CD4-positive, CD25-positive, alpha-beta regulatory T cell (primary cell): ENCODE results near the gene GPR39. TPM values are rescaled to one million over a fixed set of nuclear protein-coding genes. Genes with fewer than 3 reads are reported as not detected.

Experiments
- ATAC-seq, 2 donors: fragments of 150-1000 bp; cut with Tn5 transposase; one replicate each; pipeline ENCODE4 v1.10.0; 2021; ENCODE audit warnings: low read depth in 2 of 2, moderate number of reproducible peaks in 2 of 2, moderate library complexity in 1 of 2
- DNase-seq, 3 donors: peaks; one replicate each; pipeline versions ENCODE4 v3.0.0 to v3.0.0-alpha.2; 2012 to 2022; ENCODE audit warnings: mixed read lengths in 1 of 3
- H3K27ac ChIP-seq: one replicate; pipeline ENCODE4 v1.7.0; 2013; ENCODE audit warnings: mild to moderate bottlenecking, low read length; ENCODE audit not compliant: insufficient read depth, poor library complexity, severe bottlenecking
- H3K27me3 ChIP-seq: one replicate; pipeline ENCODE4 v1.7.0; 2013; ENCODE audit warnings: low read length; ENCODE audit not compliant: control insufficient read depth, insufficient read depth
- H3K36me3 ChIP-seq: one replicate; pipeline ENCODE4 v1.7.0; 2013; ENCODE audit warnings: mild to moderate bottlenecking, low read length, moderate library complexity; ENCODE audit not compliant: control insufficient read depth, insufficient read depth
- H3K4me1 ChIP-seq: 2 replicates; pipeline ENCODE4 v1.7.0; 2013; ENCODE audit warnings: mild to moderate bottlenecking, low read length; ENCODE audit not compliant: insufficient read depth, control insufficient read depth, poor library complexity, severe bottlenecking
- H3K4me3 ChIP-seq: one replicate; pipeline ENCODE4 v1.7.0; 2013; ENCODE audit warnings: low read depth, mild to moderate bottlenecking, low read length, moderate library complexity
- H3K9me3 ChIP-seq, 2 experiments: 1 replicate in 1 of 2; 2 replicates in 1 of 2; pipeline ENCODE4 v1.7.0; 2013; ENCODE audit warnings: low read length in 2 of 2, mild to moderate bottlenecking in 1 of 2, moderate library complexity in 1 of 2; ENCODE audit not compliant: control insufficient read depth in 2 of 2
- H3K27ac Mint-ChIP-seq, 3 donors: one replicate each; pipeline ENCODE4 v1.8.0; 2020 to 2022; ENCODE audit warnings: mild to moderate bottlenecking in 3 of 3, mixed read lengths in 3 of 3, moderate library complexity in 2 of 3
- H3K27me3 Mint-ChIP-seq: one replicate; pipeline ENCODE4 v1.8.0; 2022; ENCODE audit warnings: mild to moderate bottlenecking, mixed read lengths
- H3K36me3 Mint-ChIP-seq: one replicate; pipeline ENCODE4 v1.8.0; 2020; ENCODE audit warnings: mixed read lengths
- H3K4me1 Mint-ChIP-seq, 4 donors: one replicate each; pipeline ENCODE4 v1.8.0; 2020 to 2022; ENCODE audit warnings: mixed read lengths in 4 of 4, mild to moderate bottlenecking in 1 of 4
- H3K4me3 Mint-ChIP-seq, 4 donors: one replicate each; pipeline ENCODE4 v1.8.0; 2020 to 2022; ENCODE audit warnings: mild to moderate bottlenecking in 4 of 4, mixed read lengths in 4 of 4, moderate library complexity in 3 of 4
- H3K9me3 Mint-ChIP-seq, 7 donors: one replicate each; pipeline ENCODE4 v1.8.0; 2020 to 2022; ENCODE audit warnings: mixed read lengths in 7 of 7, mild to moderate bottlenecking in 3 of 7, moderate library complexity in 2 of 7
- polyA plus RNA-seq, 4 donors: library from polyadenylated mRNA; unstranded; fragments of 300-500 nt; fragmentation: Illumina TruSeq; gene quantifications; one replicate each; pipeline ENCODE4 v1.2.3, GENCODE V29; 2021
- total RNA-seq: library from RNA; stranded (reverse); gene quantifications from one replicate; pipeline ENCODE4 v1.2.3, GENCODE V29; 2022

Gene GPR39
- total and polyA plus RNA-seq, 5 donors from 2014 or later: not detected

DNA sequence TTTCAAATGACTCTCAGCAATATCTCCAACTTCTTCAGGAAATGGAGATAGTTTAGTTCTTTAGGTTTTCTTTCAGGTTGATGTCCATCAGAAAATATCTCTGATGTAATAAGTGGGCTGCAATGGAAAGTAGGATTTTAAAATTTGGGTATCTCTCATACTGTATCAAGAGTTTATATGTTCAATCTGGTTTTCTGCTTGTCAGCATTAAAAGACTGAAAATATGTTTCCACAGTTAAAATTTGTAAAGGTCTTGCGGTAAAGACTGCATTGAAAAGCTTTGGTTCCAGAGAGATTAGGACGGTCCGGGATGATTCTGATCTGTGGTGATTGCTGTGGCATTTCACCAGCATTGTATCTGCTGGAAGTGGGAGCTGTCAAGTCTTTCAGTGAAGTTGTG lies 170.2 kb downstream of the GPR39 start:
- Mint-ChIP-seq H3K27ac (no peak overlapping the region), H3K4me3 (no peak overlapping the region), H3K36me3 (no peaks in the 10 kb centered on the region)

DNA sequence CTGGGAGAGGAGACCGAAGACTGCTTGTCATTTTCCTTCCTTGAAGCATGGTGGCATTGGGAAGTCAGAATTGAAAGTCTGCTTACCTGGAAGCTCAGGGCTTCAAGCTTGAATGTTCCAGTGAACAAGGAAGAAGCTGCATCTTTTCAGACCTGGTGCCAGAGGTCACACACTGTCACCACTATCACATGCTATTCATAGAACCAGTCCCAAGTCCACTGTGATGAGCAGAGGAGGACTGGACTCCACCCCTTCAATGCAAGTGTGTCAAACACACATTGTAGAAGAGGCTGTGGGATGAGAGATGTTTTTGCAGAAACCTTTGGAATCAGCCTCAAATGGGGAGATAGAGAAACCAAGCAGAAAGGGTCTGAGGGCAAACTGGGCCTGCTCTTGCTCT lies 172.0 kb downstream of the GPR39 start:
- peaks cover 0 to 8% (median 3%) of the 10 kb centered on the region in 7 donors for H3K9me3 Mint-ChIP-seq

More for the DNA sequence above, 170.2 kb downstream of the GPR39 start:
- Mint-ChIP-seq H3K9me3 (peaks cover 0 to 4% (median 1%) of the 10 kb centered on the region in 7 donors), H3K27me3 (no peaks in the 10 kb centered on the region), H3K4me1 (no peaks in the 10 kb centered on the region)
- Histone ChIP-seq H3K27me3 (no peaks in the 10 kb centered on the region), H3K4me1 (no peaks in the 10 kb centered on the region), H3K9me3 (no peaks in the 10 kb centered on the region), H3K27ac (no peak overlapping the region), H3K4me3 (no peak overlapping the region), H3K36me3 (no peaks in the 10 kb centered on the region)
- DNase-seq (no peak), ATAC-seq (no peak)

DNA sequence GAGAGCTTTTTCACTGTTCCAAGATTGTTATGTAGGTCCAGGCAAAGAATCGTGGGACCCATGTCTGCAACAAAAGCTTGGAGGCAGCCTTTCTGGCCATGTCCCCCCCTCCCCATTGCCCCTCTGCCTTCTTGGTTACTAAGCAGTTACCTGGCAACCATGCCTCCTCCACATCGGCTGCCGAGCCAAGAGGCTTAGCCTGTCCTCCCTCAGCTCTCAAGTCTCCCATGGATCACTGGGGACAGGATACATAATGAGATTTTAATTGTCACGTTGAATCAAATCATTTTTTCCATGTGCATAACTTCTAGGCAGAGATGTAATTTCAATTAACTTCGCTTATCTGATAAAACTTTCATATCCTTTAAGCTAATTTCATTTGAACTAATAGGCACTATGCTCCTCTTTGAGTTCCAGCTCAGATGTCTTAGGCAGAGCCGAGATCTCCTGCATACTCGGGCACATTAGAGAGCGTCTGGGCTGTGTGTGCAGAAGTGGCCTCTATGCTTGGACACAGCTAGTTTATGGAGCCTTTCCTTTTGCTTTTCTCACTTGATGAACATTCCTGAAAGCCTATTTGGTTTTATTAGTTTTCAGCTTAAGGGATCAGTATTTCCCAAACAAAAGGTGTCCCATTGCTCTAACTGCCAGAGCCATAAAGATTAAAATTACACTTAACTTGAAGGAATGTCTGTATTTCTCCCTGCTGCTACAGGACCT lies 172.7 kb downstream of the GPR39 start:
- Mint-ChIP-seq H3K27ac (peak overlapping the region in 1 of 3 donors; percentile 34), H3K4me3 (no peak overlapping the region), H3K36me3 (no peaks in the 10 kb centered on the region), H3K9me3 (peaks cover 0 to 6% (median 3%) of the 10 kb centered on the region in 7 donors), H3K4me1 (no peaks in the 10 kb centered on the region), H3K27me3 (no peaks in the 10 kb centered on the region)
- no peaks in the 10 kb centered on the region for H3K27me3 ChIP-seq
- no peaks in the 10 kb centered on the region for H3K4me1 ChIP-seq
- no peak overlapping the region for H3K4me3 ChIP-seq
- H3K27ac ChIP-seq: no peak overlapping the region
- H3K9me3 ChIP-seq: no peaks in the 10 kb centered on the region
- ATAC-seq (no peak), DNase-seq (no peak)
- no peaks in the 10 kb centered on the region for H3K36me3 ChIP-seq

More for the DNA sequence above, 172.0 kb downstream of the GPR39 start:
- Histone ChIP-seq H3K9me3 (no peaks in the 10 kb centered on the region), H3K27ac (no peak overlapping the region), H3K27me3 (no peaks in the 10 kb centered on the region), H3K36me3 (no peaks in the 10 kb centered on the region), H3K4me3 (no peak overlapping the region), H3K4me1 (no peaks in the 10 kb centered on the region)
- no peaks in the 10 kb centered on the region for H3K4me1 Mint-ChIP-seq
- ATAC-seq: no peak
- H3K36me3 Mint-ChIP-seq: no peaks in the 10 kb centered on the region
- H3K27me3 Mint-ChIP-seq: no peaks in the 10 kb centered on the region
- H3K4me3 Mint-ChIP-seq: no peak overlapping the region
- no peak overlapping the region for H3K27ac Mint-ChIP-seq
- no peak for DNase-seq

DNA sequence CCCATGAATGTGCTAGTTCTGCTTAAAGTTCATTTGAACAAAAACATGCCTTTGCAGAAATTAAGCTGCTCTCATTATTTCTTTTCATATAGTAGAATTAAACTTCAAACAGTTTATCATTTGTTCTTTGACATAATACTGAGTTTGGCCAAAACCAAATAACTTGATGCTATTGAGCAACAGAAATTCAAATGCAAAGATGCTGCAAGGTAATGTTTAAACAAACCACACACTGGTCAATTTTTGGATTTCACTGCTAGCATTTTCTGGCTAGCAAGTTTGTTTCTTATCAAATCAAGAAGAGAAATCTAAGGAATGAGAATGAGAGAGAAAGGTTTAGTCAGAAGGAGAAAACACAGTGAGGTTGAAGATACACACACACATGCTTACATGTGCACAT lies 173.4 kb downstream of the GPR39 start:
- Histone ChIP-seq H3K9me3 (no peaks in the 10 kb centered on the region), H3K36me3 (no peaks in the 10 kb centered on the region), H3K27me3 (no peaks in the 10 kb centered on the region), H3K4me1 (no peaks in the 10 kb centered on the region), H3K27ac (no peak overlapping the region), H3K4me3 (no peak overlapping the region)
- no peak for DNase-seq
- no peak for ATAC-seq
- H3K27ac Mint-ChIP-seq: no peak overlapping the region
- H3K27me3 Mint-ChIP-seq: no peaks in the 10 kb centered on the region
- no peak overlapping the region for H3K4me3 Mint-ChIP-seq
- no peaks in the 10 kb centered on the region for H3K4me1 Mint-ChIP-seq
- no peaks in the 10 kb centered on the region for H3K36me3 Mint-ChIP-seq
- peaks cover 0 to 6% (median 3%) of the 10 kb centered on the region in 7 donors for H3K9me3 Mint-ChIP-seq

DNA sequence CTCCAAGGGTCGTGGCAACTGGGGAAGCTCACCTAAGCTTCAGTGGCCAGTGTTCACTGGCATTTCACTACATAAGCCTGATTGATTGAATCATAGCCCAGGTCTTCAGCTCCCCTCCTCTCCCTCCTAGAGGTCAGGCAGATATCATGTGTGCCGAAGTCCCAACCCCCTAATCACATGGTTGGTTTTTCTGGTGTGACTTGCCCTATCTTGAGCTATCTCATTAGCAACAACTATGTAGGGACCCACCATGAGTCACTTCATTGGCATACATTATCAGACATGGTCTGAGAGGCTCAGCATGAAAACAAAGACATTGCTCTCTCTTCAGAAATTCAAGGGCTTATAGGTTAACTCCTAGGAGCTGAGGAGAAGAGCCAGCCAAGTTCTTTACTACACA lies 176.6 kb downstream of the GPR39 start:
- H3K27ac Mint-ChIP-seq: no peak overlapping the region
- Histone ChIP-seq H3K27ac (no peak overlapping the region), H3K36me3 (no peaks in the 10 kb centered on the region), H3K4me1 (no peaks in the 10 kb centered on the region), H3K9me3 (no peaks in the 10 kb centered on the region), H3K4me3 (no peak overlapping the region), H3K27me3 (no peaks in the 10 kb centered on the region)
- H3K4me1 Mint-ChIP-seq: no peaks in the 10 kb centered on the region
- ATAC-seq (no peak), DNase-seq (no peak)
- H3K4me3 Mint-ChIP-seq: no peak overlapping the region
- H3K9me3 Mint-ChIP-seq: peaks cover 0 to 6% (median 4%) of the 10 kb centered on the region in 7 donors
- H3K36me3 Mint-ChIP-seq: no peaks in the 10 kb centered on the region
- H3K27me3 Mint-ChIP-seq: no peaks in the 10 kb centered on the region

DNA sequence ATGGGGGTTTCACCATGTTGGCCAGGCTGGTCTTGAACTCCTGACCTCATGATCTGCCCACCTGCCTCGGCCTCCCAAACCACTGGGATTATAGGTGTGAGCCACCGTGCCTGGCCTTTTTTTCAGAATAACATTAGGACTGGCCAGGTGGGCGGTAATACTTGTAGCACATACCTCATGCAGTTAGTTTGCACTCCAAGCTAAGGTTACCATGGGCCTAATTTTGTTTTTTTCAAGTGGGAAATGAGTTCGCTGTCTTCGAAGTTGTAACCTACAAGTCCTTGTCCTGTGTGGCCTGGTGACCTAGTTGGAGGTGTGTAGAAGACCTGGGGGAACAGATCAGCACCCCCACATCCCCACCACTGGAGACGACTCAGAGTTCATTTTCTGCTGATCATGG lies 178.6 kb downstream of the GPR39 start:
- no peaks in the 10 kb centered on the region for H3K27me3 ChIP-seq
- no peak overlapping the region for H3K4me3 ChIP-seq
- ATAC-seq: no peak
- no peaks in the 10 kb centered on the region for H3K4me1 ChIP-seq
- no peaks in the 10 kb centered on the region for H3K9me3 ChIP-seq
- H3K27ac ChIP-seq: no peak overlapping the region
- no peak overlapping the region for H3K27ac Mint-ChIP-seq
- no peak for DNase-seq
- no peaks in the 10 kb centered on the region for H3K36me3 ChIP-seq
- H3K36me3 Mint-ChIP-seq: no peaks in the 10 kb centered on the region
- no peak overlapping the region for H3K4me3 Mint-ChIP-seq
- H3K9me3 Mint-ChIP-seq: peaks cover 0 to 7% (median 4%) of the 10 kb centered on the region in 7 donors
- H3K4me1 Mint-ChIP-seq: no peaks in the 10 kb centered on the region
- no peaks in the 10 kb centered on the region for H3K27me3 Mint-ChIP-seq

DNA sequence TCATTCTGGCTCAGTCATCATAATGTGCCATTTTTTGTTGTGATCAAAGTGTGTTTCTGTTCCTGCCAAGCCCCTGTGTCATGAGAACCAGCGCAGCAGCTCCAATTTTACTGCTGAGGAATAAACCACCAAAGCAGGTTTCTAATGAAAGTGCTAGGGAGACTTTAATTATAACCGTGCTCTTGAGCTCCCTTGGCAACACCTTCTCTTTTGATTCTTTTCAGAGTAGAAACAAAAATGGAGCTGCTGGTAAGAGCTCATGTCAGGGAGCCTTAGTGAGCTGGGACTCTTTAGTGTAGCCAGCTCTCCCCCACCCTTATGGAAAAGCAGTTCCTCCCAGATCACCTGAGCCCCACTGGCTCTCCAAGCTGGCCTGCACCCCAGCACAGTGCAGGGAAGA lies 179.1 kb downstream of the GPR39 start:
- H3K4me3 Mint-ChIP-seq: no peak overlapping the region
- no peaks in the 10 kb centered on the region for H3K36me3 Mint-ChIP-seq
- Histone ChIP-seq H3K27ac (no peak overlapping the region), H3K4me3 (no peak overlapping the region), H3K4me1 (no peaks in the 10 kb centered on the region), H3K9me3 (no peaks in the 10 kb centered on the region), H3K27me3 (no peaks in the 10 kb centered on the region), H3K36me3 (no peaks in the 10 kb centered on the region)
- no peak overlapping the region for H3K27ac Mint-ChIP-seq
- ATAC-seq (no peak), DNase-seq (no peak)
- no peaks in the 10 kb centered on the region for H3K4me1 Mint-ChIP-seq
- no peaks in the 10 kb centered on the region for H3K27me3 Mint-ChIP-seq
- peaks cover 0 to 7% (median 3%) of the 10 kb centered on the region in 7 donors for H3K9me3 Mint-ChIP-seq

DNA sequence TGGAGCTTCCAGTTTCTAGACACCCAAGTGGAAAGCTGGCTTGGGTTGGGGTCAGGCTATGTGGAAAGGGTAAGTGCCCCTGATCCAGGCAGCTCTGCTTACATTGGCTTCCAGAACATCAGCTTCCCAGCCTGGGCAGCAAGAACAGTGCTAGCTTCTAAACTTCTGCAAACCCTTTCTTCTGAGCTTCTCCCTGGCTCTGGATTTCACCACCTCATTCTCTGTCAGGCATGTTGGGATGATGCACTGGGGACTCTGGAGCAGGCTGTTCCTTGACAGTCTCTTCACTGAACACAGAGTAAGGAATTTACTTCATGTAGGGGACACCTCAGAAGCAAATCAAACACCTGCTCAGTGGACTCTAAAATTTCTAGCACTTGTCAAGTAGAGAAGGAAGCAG lies 180.6 kb downstream of the GPR39 start:
- H3K27me3 Mint-ChIP-seq: no peaks in the 10 kb centered on the region
- H3K27me3 ChIP-seq: no peaks in the 10 kb centered on the region
- no peak overlapping the region for H3K27ac ChIP-seq
- no peak overlapping the region for H3K4me3 ChIP-seq
- no peaks in the 10 kb centered on the region for H3K36me3 ChIP-seq
- no peaks in the 10 kb centered on the region for H3K9me3 ChIP-seq
- H3K36me3 Mint-ChIP-seq: no peaks in the 10 kb centered on the region
- no peak overlapping the region for H3K4me3 Mint-ChIP-seq
- H3K4me1 Mint-ChIP-seq: no peaks in the 10 kb centered on the region
- no peak overlapping the region for H3K27ac Mint-ChIP-seq
- ATAC-seq: no peak
- no peaks in the 10 kb centered on the region for H3K4me1 ChIP-seq
- no peak for DNase-seq
- peaks cover 0 to 7% (median 2%) of the 10 kb centered on the region in 7 donors for H3K9me3 Mint-ChIP-seq
